Skeletal muscle satellite cell (primary cell): Measurements from ENCODE around the gene MVP.
"Not testable (repeated sequence)": the region's sequence is repeated elsewhere in the genome, so short reads cannot be mapped to it uniquely, and the experiment has no call there.

Experiments used
- H3K27me3 ChIP-seq: 2 replicates; pipeline ENCODE4 v1.7.0; 2013; ENCODE audit warnings: low read length; ENCODE audit not compliant: control insufficient read depth, insufficient read depth
- H3K36me3 ChIP-seq: 2 replicates; pipeline ENCODE4 v1.7.0; 2013; ENCODE audit warnings: mild to moderate bottlenecking, control low read depth, low read length; ENCODE audit not compliant: insufficient read depth
- H3K4me1 ChIP-seq: 2 replicates; pipeline ENCODE4 v1.7.0; 2013; ENCODE audit warnings: low read length; ENCODE audit not compliant: control insufficient read depth, insufficient read depth
- H3K4me2 ChIP-seq: 2 replicates; pipeline ENCODE4 v1.7.0; 2013; ENCODE audit warnings: mild to moderate bottlenecking, low read length
- H3K4me3 ChIP-seq: 2 replicates; pipeline ENCODE4 v1.7.0; 2013; ENCODE audit warnings: low read length
- H3K9ac ChIP-seq: 2 replicates; pipeline ENCODE4 v1.7.0; 2013; ENCODE audit warnings: mild to moderate bottlenecking, low read depth, low read length, moderate library complexity
- H3K9me3 ChIP-seq: replicated peaks from 2 replicates; pipeline ENCODE4 v1.7.0; 2013; ENCODE audit warnings: mild to moderate bottlenecking, control low read depth, low read length

Gene MVP

GRCh38 chr16:29790183-29790948 lies 29.9 kb upstream of the MVP start, which contains the start of gene KIF22:
KIF22 (plus strand) TSS chr16:29790751; CDS start chr16:29790760, 9 bp downstream.
- H3K9me3 ChIP-seq: no peaks in the 10 kb centered on the region
- H3K4me1 ChIP-seq: peaks cover 16% of the 10 kb centered on the region
- peak within 1 kb of the TSS; percentile 84 for H3K9ac ChIP-seq
- peaks cover 3% of the 10 kb centered on the region for H3K36me3 ChIP-seq
- no peaks in the 10 kb centered on the region for H3K27me3 ChIP-seq
- peak within 1 kb of the TSS; percentile 94 for H3K4me2 ChIP-seq
- peak within 1 kb of the TSS; percentile 81 for H3K4me3 ChIP-seq

- Histone ChIP-seq H3K9ac (peak overlapping the region; percentile 81), H3K4me2 (peak overlapping the region; percentile 88), H3K4me3 (peak overlapping the region; percentile 81), H3K36me3 (peaks cover 4% of the 10 kb centered on the region), H3K9me3 (no peaks in the 10 kb centered on the region), H3K4me1 (peaks cover 16% of the 10 kb centered on the region), H3K27me3 (no peaks in the 10 kb centered on the region)
These were observed 29.1 kb upstream of the MVP start for GRCh38 chr16:29790949-29791844.

- H3K4me2 ChIP-seq: peak overlapping the region; percentile 88
- H3K36me3 ChIP-seq: peaks cover 11% of the 10 kb centered on the region
- H3K27me3 ChIP-seq: no peaks in the 10 kb centered on the region
- peak overlapping the region; percentile 81 for H3K9ac ChIP-seq
- H3K9me3 ChIP-seq: no peaks in the 10 kb centered on the region
- peaks cover 16% of the 10 kb centered on the region for H3K4me1 ChIP-seq
- H3K4me3 ChIP-seq: peak overlapping the region; percentile 81
These were observed 28.1 kb upstream of the MVP start for GRCh38 chr16:29791845-29792807.

GRCh38 chr16:29793153-29793552 lies 27.1 kb upstream of the MVP start:
- not testable (repeated sequence) for H3K27me3 ChIP-seq, H3K4me2 ChIP-seq, H3K4me3 ChIP-seq, H3K9ac ChIP-seq, H3K9me3 ChIP-seq
- Histone ChIP-seq H3K36me3 (peaks cover 21% of the 10 kb centered on the region), H3K4me1 (peaks cover 16% of the 10 kb centered on the region)

GRCh38 chr16:29794231-29794710 lies 26.0 kb upstream of the MVP start:
- Histone ChIP-seq H3K4me1 (peaks cover 16% of the 10 kb centered on the region), H3K9me3 (no peaks in the 10 kb centered on the region), H3K4me3 (no peak overlapping the region), H3K36me3 (peaks cover 32% of the 10 kb centered on the region), H3K27me3 (no peaks in the 10 kb centered on the region), H3K9ac (no peak overlapping the region), H3K4me2 (no peak overlapping the region)

- Histone ChIP-seq H3K27me3 (no peaks in the 10 kb centered on the region), H3K36me3 (peaks cover 51% of the 10 kb centered on the region), H3K4me2 (no peak overlapping the region), H3K9me3 (no peaks in the 10 kb centered on the region), H3K4me1 (peaks cover 15% of the 10 kb centered on the region), H3K9ac (no peak overlapping the region), H3K4me3 (no peak overlapping the region)
These were observed 17.8 kb upstream of the MVP start for GRCh38 chr16:29802416-29802935.

- no peak overlapping the region for H3K4me3 ChIP-seq
- H3K4me2 ChIP-seq: peak overlapping the region; percentile 99
- H3K36me3 ChIP-seq: peaks cover 42% of the 10 kb centered on the region
- H3K4me1 ChIP-seq: peaks cover 28% of the 10 kb centered on the region
- H3K9me3 ChIP-seq: no peaks in the 10 kb centered on the region
- H3K9ac ChIP-seq: peak overlapping the region; percentile 89
- H3K27me3 ChIP-seq: no peaks in the 10 kb centered on the region
These were observed 16.2 kb upstream of the MVP start for GRCh38 chr16:29804020-29804419.

GRCh38 chr16:29804455-29805231 lies 15.6 kb upstream of the MVP start:
- peak overlapping the region; percentile 99 for H3K4me2 ChIP-seq
- no peaks in the 10 kb centered on the region for H3K9me3 ChIP-seq
- no peaks in the 10 kb centered on the region for H3K27me3 ChIP-seq
- peak overlapping the region; percentile 89 for H3K9ac ChIP-seq
- H3K4me3 ChIP-seq: peak overlapping the region; percentile 78
- peaks cover 32% of the 10 kb centered on the region for H3K4me1 ChIP-seq
- peaks cover 40% of the 10 kb centered on the region for H3K36me3 ChIP-seq

- peaks cover 39% of the 10 kb centered on the region for H3K4me1 ChIP-seq
- H3K36me3 ChIP-seq: peaks cover 41% of the 10 kb centered on the region
- H3K4me2 ChIP-seq: peak overlapping the region; percentile 99
- H3K9me3 ChIP-seq: no peaks in the 10 kb centered on the region
- peak overlapping the region; percentile 78 for H3K4me3 ChIP-seq
- H3K9ac ChIP-seq: peak overlapping the region; percentile 89
- H3K27me3 ChIP-seq: no peaks in the 10 kb centered on the region
These were observed 14.8 kb upstream of the MVP start for GRCh38 chr16:29805232-29806098.
